Erythroblast (primary cell): ENCODE data around the gene RFX8.

Experiments used
- DNase-seq, 2 experiments: peaks; one replicate each; lab custom pipeline; 2025; lab: John Stamatoyannopoulos, UW
- GATA1 ChIP-seq: IDR thresholded peaks from 2 replicates; pipeline ENCODE4 v1.6.1; 2011; ENCODE audit warnings: low read depth, mild to moderate bottlenecking, control low read depth, low read length, moderate library complexity
- POLR2A ChIP-seq: IDR thresholded peaks from 2 replicates; pipeline ENCODE4 v1.6.1; 2011; ENCODE audit warnings: mild to moderate bottlenecking, low read length

The RFX8 gene

DNA sequence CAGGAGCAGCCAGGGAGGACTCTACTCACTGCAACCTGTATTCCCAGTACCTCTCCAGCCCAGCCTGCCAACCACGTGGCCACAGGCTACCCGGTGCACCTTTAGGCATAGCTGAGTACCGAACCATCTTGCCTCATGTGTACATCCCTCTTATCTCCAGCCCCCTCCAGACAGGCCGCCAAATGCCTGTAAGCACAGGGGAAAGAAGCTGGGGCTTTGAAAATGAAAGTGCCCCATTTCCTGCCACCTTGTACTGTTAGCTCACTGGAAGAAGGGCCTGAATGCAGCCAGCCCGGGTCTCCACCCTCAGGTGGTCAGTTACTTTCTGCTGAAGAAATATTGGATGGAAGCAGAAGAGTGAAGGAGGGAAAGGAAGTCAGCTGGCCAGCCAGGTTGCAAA, 27.2 kb upstream of the RFX8 start:
- no peak for DNase-seq
- TF ChIP-seq GATA1 (no peak), POLR2A (no peak)

DNA sequence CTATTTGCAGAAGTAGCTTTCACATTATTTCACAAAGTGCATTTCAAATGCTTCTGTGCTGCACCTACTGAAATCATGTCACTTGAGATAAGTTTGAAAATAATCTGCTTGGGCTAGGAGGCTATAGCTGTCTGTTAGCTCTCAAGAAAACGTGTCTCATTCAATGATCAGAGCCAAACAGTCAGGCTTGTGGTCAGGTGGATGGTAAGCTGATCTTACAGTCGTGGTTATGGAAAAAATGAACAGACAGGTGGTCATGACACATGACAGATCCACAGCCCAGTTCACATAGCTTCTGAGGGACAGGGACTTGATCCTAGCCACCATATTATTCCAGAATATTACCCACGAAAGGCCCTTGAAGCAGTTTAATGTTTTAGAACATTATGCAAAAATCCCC, 26.5 kb upstream of the RFX8 start:
- TF ChIP-seq GATA1 (no peak), POLR2A (no peak)
- DNase-seq = no peak

GRCh38 chr2:101500860-101501259, 25.9 kb upstream of the RFX8 start:
- no peak for DNase-seq
- TF ChIP-seq POLR2A (no peak), GATA1 (no peak)

DNA sequence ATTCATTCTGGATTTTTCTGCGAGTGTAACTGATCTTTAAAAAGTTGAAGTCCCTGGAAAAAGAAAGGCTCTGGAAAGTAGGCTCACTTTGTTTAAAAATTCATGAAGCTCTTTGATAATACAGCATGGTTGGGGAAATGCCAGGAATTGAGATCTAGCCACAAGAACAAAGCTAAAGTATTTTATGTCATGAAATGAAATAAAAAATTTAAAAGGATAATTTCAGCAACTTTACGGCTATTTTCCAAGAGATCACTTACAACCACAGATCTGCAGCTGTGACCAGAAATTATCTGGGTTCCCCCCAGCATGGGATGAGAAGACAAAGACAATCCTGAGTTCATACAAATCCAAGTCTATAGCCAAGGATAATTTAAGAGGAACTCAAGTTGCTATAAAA, 25.3 kb upstream of the RFX8 start:
- no peak for DNase-seq
- TF ChIP-seq GATA1 (no peak), POLR2A (no peak)

DNA sequence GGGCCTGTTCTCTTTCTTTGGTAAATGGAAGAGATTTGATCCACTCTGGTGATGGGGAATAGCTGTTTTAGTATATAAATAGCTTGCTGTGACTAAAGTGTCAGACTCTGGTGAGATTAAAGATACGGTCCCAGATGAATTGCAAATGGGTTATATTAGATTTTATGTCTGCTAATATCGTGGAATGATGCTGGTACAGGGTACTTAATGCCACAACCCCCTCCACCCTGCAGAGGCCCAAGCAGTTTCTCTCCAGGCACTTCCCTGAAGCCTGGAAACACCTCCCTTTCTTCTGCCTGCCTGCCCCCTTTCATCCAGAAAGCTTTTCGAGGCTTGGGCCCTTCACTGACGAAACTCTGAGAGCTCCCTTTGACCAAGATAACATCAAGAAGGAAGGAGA, 21.4 kb upstream of the RFX8 start:
- TF ChIP-seq POLR2A (no peak), GATA1 (no peak)
- no peak for DNase-seq

DNA sequence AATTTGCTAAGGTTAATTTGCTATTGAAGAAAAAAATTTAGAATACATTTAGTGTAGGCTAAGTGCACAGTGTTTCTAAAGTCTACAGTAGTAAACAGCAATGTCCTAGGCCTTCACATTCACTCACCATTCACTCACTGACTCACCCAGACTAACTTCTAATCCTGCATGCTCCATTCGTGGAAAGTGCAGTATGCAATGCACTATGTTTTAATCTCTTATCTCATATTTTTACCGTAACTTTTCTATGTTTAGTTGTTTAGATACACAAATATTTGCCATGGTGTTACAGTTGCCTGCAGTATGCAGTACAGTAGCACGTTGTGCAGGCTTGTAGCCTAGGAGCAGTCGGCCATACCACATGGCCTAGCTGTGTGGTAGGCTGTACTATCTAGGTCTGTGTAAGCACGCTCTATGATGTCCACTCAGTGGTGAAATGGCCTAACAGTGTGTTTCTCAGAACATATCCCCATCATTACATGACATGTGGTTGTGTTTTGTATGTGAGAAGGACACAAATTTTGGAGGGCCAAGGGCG, 18.1 kb upstream of the RFX8 start:
- TF ChIP-seq POLR2A = no peak
- no peak for TF ChIP-seq GATA1
- DNase-seq = no peak

DNA sequence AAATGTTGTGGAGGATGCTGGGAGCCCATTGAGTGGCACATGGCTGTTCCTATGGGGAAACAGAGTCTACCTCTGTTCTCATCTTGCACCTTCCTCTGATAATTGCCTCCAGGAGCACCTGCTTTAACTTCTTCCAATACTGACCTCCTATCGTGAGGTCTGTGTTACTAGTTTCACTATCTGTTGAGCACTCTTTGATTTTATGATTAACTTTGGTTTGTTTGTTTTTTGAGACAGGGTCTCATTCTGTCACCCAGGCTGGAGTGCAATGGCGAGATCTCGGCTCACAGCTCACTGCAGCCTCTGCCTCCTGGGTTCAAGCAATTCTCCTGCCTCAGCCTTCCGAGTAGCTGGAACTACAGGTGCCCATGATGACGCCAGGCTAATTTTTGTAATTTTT, 12.1 kb upstream of the RFX8 start:
- TF ChIP-seq POLR2A (no peak), GATA1 (no peak)
- DNase-seq = no peak

- DNase-seq = no peak
- TF ChIP-seq GATA1 = no peak
- no peak for TF ChIP-seq POLR2A
Measured at GRCh38 chr2:101486258-101486701, 11.4 kb upstream of the RFX8 start.

DNA sequence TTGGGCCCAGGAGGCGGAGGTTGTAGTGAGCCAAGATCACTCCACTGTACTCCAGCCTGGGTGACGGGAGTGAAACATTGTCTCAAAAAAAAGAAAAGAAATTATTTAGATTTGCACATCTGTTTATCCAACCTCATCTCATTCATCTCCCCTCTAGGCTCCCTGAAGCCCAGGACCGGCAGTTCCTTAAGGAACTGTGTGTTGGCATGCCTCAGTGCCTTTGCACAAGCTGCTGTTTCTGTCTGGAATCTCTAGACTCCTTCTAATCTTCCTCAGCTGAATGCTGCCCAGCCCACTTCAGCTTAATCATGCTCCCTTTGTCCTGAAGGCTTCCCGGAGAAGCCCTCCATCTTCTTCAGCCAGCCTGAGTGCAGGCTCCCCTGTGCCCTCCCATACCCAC, 10.9 kb upstream of the RFX8 start:
- TF ChIP-seq POLR2A (no peak), GATA1 (no peak)
- DNase-seq = no peak

DNA sequence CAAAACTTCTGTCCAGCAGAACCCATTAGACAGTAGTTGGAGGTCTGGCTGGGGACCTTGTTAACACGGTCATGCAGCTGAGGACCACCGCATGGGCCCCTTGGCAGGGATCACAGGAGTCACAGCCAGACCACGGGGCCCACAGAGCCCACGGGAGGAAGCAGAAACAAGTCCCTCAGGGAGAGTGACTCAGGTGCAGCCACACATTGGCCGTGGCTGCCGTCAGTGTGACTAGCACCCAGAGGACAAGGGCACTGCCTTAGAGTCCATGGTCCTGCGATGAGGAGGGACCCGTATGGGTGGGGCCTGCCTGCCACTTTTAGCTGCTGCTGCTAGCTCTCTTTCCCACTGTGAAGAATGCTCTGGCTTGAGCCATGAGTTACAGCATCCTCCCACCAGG, 5.9 kb upstream of the RFX8 start:
- TF ChIP-seq GATA1 (no peak), POLR2A (no peak)
- no peak for DNase-seq

- no peak for DNase-seq
- TF ChIP-seq POLR2A = no peak
- TF ChIP-seq GATA1 = no peak
Measured at GRCh38 chr2:101479810-101480209, 4.9 kb upstream of the RFX8 start.

DNA sequence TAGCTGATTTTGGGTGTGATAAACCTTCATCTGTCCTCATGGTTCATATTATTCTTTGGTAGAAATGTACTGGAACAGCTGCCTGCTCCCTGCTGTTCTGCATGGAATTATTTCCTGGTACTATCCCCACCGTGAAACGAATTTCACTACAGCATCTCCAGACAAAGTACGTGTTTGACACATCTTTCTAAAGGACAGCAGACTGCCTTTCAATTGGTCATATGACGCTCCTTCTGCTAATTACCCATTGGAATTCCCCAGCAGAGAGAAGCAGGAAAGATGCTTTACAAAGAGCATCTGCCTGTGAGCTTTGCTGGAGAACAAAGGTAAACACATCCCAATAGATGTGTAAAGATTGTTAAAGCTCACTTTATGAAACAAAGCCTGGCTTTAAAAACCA, 4.4 kb upstream of the RFX8 start:
- no peak for TF ChIP-seq POLR2A
- TF ChIP-seq GATA1 = no peak
- no peak for DNase-seq

- TF ChIP-seq GATA1 = no peak
- no peak for TF ChIP-seq POLR2A
- DNase-seq = no peak
Measured at GRCh38 chr2:101478181-101479001, 3.5 kb upstream of the RFX8 start.

GRCh38 chr2:101477556-101477955, 2.6 kb upstream of the RFX8 start:
- DNase-seq = no peak

DNA sequence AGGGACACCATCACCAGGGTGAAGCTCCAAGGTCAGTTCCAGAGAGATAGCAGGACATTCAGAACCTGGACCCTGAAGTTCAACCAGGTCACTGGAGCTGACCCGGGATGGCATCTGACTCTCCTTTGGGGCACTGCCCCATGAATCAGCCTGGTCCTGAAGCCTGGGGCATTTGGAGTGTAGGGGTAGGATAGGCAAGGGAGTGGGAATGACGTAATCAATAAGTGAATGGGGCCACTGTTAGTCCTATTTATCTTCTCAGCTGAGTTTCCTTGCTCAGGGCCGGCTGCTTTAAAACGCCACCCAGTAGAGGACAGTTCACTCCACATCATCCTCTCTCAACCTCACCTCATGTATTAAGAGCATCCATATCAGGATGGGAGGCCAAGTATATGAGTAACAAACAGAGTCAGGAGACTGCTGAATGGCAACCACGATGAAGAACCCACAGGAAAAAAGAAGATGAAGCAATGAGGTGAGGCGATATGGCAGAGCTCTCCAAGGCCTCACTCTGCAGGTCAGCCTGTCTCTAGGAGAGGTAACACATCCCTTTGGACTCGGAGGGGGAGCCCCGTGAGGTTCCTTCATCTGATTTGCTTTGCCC, 1.8 kb upstream of the RFX8 start:
- no peak for DNase-seq

More at GRCh38 chr2:101477556-101477955, 2.6 kb upstream of the RFX8 start:
- TF ChIP-seq POLR2A = no peak
- no peak for TF ChIP-seq GATA1

More for the DNA sequence above, 1.8 kb upstream of the RFX8 start:
- TF ChIP-seq GATA1 = no peak
- no peak for TF ChIP-seq POLR2A
